T-helper 1 cell (primary cell): ENCODE results near the gene KCTD16.

Source experiments
- DNase-seq, 5 donors: peaks; one replicate each; pipeline ENCODE4 v3.0.0-alpha.2; 2012 to 2020

The KCTD16 gene

DNA sequence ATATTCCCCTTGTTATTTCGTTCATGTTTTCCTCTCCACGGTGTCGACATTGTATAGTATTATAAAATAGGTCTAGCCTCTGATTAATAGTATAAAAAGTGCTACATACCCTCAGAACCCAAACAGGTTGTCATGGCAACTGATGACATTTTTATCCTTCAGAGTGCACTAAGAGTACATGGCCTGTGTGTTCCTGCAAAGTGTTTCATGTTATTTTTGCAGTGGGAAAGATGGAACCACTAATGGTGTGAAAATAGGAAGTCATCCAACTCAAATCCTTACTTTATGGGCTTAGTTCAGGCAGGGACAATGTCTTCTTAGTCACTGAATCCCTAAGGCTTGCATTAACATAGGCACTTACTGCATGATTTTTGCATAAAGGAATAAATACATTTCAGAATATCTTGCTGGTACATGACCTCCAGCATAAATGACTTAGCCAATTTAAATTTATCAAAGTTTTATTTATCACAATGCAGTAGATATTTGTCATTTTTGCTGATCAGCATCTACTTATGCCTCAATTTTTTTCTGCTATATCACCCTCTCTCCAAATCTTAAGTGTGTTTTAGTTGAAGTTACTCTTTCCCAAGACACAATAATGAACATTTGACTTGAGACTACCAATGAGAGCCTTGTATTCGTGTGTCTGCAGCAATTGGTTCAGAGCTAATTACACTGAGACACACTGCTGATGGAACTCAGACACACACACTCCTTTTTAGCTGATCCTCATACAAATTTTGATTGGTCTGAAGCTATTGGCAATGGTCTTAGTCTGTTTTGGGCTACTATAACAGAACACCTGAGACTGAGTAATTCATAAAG is 243.7 kb downstream of the KCTD16 start:
- DNase-seq: no peak

- no peak for DNase-seq
Measured at GRCh38 chr5:144416196-144416595, 245.5 kb downstream of the KCTD16 start.

GRCh38 chr5:144418719-144419118 is 248.0 kb downstream of the KCTD16 start:
- DNase-seq: no peak

DNA sequence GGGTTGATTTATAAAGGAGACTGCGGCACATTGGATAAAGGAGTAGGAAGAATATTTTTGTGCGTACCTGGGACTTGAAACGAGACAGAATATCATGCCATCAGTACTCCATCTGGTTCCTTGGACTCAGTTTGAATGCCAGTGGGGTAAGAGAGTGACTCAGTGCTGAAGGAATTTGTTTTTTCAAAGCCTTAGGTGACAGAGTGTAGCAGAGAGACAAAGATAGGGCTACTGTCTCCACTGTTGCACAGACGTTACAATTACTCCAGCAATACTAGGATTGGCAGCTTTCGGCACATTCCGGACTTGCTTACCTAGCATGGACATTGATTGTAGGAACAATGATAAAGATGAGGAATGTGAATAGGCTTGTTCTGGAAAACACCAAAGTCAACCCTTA is 250.7 kb downstream of the KCTD16 start:
- DNase-seq: no peak

- DNase-seq: no peak
Measured at GRCh38 chr5:144422018-144422727, 251.5 kb downstream of the KCTD16 start.

DNA sequence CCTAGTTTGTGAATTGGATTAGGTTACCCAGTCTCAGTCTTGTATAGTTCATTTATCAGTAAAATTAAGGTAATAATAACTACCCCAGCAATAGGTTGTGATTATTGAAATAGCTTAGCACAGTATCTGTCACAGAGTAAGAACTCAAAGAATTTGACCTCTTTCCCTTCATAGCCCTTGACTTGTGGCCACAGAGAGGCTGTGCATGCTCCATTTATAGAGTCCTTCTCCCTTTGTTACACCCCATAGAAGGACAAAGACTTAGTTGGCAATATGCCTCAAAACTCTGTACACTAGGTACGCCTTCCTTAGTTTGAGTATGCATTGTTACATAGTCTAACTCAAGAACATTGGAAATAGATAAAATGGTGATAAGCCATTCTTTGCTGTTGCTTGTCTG is 257.2 kb downstream of the KCTD16 start:
- no peak for DNase-seq

DNA sequence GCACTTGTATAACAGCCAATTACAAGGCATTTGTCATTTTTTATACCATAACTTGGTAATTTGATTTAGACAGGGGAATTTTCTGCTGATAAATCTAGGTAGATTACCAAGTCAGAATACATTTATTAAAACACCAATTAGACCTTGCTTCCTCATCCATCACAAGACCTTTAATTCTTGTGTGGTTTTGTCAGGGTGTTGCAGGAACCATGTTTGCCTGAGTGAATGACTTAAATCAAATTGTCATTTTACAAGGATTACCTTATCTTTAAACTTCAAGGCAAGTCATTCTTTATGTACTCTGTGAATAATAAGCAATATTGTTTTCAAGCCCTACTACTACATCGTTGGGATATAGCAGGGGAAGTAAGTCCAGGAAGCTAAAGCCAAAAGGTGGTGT is 257.7 kb downstream of the KCTD16 start:
- DNase-seq: no peak

DNA sequence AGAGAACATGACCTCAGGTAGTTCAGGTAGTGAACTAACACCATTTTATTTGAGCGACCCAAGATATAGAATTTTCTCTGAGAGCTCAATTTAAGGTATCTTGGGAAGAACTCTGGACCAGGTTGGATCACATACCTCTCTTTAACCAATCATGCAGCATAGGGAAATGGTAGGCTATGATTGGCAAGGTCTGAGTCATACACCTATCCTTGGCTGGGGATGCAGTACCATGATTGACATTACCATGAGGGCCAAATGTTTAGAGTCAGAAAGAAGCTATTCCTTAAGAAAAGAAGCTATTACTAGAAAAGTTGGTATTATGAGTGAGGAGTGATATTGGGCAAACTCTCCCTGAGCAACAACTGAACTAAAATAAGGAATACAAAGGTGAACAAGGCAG is 258.7 kb downstream of the KCTD16 start:
- no peak for DNase-seq

- DNase-seq: no peak
Measured at GRCh38 chr5:144429905-144430304, 259.2 kb downstream of the KCTD16 start.

DNA sequence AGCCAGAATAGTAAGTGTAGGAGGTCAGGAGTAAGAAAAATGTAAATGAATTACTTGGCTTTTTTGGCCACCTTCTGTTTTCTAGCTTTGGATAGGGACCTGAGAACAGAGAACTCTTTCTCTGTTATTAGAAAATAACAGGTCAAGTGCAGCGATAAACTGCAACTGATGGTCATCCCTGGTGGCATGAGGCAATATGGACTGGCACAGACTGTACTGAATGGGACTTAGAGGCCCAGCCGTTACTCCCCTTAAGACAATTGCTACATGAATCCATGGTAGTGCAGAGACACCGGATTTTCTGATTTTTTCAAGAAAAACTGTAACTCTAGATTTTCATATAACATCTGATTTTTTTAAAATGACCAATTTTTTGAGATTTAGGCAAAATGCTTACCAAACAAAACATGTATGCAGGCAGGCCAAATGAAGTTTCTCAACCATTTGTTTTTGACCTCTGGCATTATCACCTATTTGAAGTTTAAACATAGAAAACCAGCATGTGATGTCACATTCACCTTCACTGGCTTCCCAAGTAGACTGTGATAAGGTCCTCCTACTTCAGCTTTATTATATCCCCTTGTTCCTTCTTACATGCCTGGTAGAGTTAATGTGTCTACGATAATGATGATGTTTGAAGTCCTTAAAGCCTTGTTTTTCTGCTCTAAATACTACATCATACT is 262.6 kb downstream of the KCTD16 start:
- DNase-seq: no peak

DNA sequence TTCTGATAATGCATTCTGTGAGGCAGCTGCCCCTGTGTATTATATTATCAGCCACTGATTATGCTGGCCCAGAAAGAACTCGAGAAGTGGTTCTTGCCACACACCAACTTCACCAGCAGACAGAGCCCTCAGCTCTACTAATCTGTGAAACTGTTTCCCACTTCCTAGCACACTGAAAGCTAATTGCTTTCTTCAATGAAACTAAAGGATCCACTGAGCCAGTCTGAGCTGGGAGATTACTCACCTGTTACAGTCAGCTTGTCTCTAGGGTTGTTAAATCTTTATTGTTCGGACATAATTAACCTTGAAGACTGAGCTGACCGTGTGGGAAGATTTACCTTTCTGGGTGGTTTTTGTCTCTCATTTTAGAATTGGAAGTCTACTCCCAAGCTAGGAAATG is 263.2 kb downstream of the KCTD16 start:
- no peak for DNase-seq

DNA sequence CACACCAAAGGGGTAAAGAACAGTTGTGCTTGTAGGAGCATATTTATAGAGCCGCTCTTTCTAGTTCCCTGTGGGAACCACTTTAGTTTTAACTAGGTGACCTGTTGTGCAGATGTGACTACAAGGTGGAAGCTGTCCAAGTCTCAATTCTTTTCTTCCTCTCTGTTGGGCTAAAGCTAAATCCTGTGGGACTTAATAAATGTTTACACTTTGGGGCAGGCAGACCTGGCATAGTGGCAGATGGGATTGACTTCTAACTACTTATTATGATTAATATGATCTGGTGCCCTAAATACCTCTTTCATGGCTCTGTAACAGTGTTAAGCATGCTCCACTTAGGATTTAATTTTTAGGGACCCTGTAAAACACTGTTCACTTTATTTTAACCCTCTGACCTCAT is 265.3 kb downstream of the KCTD16 start:
- DNase-seq: no peak

DNA sequence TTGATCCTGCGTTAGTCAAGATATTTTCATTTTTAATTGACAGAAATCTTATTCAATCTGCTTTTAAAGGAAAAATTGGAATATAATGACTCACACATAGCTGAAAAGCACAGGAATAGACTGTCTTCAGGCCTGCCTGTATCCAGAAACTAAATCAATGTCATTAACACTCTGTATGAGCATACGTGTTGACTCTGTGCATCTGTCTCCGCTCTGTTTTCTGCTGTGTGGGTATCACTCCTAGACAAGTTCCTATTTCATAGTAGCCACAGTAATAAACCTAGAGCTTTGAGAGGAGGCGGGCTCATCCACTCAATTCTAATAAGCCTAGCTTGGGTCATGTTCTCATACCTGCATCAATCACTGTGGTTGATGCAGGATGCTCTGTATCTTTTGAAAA is 267.6 kb downstream of the KCTD16 start:
- no peak for DNase-seq

GRCh38 chr5:144448457-144448856 is 277.8 kb downstream of the KCTD16 start:
- DNase-seq: no peak

DNA sequence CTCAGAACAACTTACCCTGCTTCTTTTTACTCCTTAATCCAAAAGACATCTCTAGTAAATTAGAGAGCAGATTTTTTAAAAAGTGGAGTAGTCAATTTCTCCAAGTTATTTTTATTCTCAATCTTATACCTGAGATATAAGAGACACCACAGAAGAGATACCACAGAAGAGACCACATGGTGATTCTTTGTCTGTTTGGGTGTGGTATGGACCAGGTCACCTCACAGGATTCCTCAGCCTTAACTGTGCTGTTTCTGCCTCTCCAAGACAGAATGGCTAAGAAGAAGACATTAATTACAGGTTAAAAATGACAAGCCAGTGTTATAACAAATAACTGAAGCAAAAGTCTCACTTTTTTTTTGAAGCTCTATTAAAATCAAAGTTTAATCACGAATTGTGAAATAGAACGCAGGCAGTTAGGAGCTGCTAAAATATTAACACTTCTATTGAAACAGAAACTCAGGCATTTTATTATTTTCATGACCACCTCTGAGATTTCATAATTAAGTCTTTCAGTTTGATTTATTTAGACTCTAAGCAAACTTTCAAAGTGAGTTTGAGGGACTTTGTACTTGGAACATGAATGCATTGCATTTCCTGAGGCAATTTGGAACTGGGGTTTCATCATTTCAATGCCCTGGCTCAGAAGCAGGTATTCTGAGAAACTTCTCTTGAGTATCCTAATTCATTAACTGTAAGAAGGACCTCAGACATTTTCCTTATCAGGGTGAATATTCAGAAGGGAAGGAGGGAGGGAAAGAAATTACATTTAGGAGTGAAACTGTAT is 280.7 kb downstream of the KCTD16 start:
- peak in 1 of 5 donors; percentile 2 for DNase-seq

GRCh38 chr5:144453753-144454152 is 283.1 kb downstream of the KCTD16 start:
- no peak for DNase-seq

- DNase-seq: no peak
Measured at GRCh38 chr5:144457160-144457559, 286.5 kb downstream of the KCTD16 start.

- no peak for DNase-seq
Measured at GRCh38 chr5:144458216-144458615, 287.5 kb downstream of the KCTD16 start.

DNA sequence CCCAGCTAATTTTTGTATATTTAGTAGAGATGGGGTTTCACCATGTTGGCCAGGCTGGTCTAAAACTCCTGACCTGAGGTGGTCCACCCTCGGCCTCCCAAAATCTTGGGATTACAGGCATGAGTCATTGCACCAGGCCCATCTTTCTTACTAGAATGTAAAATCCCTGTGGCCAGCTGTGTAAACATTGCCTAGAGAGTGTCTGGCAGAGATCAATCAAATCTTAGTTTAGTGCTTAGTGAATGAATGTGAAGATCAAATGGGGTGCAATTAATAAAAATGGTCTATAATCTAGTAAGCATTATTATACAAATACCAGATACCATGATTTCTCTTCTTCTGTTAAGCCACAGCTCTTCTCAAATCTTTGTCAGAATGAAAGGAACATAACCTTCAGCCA is 289.9 kb downstream of the KCTD16 start:
- DNase-seq: no peak

- no peak for DNase-seq
Measured at GRCh38 chr5:144462577-144462976, 291.9 kb downstream of the KCTD16 start.

GRCh38 chr5:144463481-144464223 is 293.0 kb downstream of the KCTD16 start:
- DNase-seq: no peak

- no peak for DNase-seq
Measured at GRCh38 chr5:144464306-144464705, 293.6 kb downstream of the KCTD16 start.
